HG03558 (cell line): ENCODE data around the gene VAMP1.

Experiments used
- ATAC-seq: cut with Tn5 transposase; IDR thresholded peaks from one replicate; pipeline ENCODE4 v1.9.1; 2021; ENCODE audit warnings: moderate number of reproducible peaks; ENCODE audit not compliant: unreplicated experiment; ENCODE audit errors: extremely low read depth

Gene VAMP1

GRCh38 chr12:6452245-6452943 lies 18.1 kb downstream of the VAMP1 start:
- ATAC-seq, result no peak

- ATAC-seq, result no peak
Observed at GRCh38 chr12:6451348-6452244, 18.9 kb downstream of the VAMP1 start, which contains the start of gene TAPBPL. TAPBPL (plus strand) TSS chr12:6452042; CDS start chr12:6452249, 207 bp downstream.

- ATAC-seq, result no peak
Observed at GRCh38 chr12:6450869-6451347, 19.6 kb downstream of the VAMP1 start.

GRCh38 chr12:6450091-6450868 lies 20.2 kb downstream of the VAMP1 start:
- ATAC-seq, result no peak

DNA sequence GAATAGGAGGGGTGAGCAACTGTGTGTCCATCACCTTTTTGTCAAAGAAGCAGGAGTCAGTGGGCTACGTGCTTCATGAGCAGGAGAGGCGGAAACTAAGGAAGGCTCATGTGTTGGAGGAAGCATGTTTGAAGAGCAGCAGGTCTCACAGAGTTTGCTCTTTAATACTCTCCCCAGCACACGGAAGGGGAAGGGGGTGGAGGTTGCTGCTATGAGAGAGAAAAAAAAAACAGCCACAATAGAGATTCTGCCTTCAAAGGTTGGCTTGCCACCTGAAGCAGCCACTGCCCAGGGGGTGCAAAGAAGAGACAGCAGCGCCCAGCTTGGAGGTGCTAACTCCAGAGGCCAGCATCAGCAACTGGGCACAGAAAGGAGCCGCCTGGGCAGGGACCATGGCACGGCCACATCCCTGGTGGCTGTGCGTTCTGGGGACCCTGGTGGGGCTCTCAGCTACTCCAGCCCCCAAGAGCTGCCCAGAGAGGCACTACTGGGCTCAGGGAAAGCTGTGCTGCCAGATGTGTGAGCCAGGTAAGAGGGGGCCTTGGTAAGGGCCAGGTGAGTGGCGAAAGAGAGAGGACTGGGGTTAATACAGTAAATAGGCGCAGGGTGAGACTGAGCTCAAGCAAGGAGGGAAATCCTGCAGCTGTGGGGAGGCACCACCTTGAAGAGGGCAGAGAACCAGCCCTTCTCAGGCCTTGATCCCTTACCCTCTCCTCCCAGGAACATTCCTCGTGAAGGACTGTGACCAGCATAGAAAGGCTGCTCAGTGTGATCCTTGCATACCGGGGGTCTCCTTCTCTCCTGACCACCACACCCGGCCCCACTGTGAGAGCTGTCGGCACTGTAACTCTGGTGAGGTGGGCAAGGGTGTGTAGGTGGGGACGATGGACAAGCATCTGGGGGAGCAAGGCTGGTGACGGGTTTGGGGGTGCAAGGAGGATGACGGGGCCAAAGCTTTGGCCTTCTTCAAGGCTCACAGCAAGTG lies 25.5 kb downstream of the VAMP1 start, which contains the start of gene CD27:
CD27 (plus strand) TSS at position 252 of the 985 bp plus-strand sequence; CDS start at position 393, 141 bp downstream.
- no peak for ATAC-seq

- ATAC-seq, result no peak
Observed at GRCh38 chr12:6444031-6444430, 26.4 kb downstream of the VAMP1 start.

- ATAC-seq, result no peak
Observed at GRCh38 chr12:6443361-6443983, 27.0 kb downstream of the VAMP1 start.

DNA sequence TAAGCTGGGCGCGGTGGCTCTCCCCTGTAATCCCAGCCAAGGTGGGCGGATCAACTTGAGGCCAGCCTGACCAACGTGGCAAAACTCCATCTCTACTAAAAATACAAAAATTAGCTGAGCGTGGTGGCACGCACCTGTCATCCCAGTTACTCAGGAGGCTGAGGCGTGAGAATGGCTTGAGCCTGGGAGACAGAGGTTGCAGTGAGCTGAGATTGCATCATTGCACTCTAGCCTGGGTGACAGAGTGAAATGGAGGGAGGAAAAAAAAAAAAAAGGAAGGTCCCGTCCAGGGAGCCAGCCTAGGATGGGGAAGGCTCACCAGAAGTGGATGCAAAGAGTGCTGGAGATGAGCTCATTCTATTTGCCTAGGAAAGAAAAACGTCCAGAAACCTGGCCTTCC lies 27.6 kb downstream of the VAMP1 start:
- ATAC-seq, result no peak

DNA sequence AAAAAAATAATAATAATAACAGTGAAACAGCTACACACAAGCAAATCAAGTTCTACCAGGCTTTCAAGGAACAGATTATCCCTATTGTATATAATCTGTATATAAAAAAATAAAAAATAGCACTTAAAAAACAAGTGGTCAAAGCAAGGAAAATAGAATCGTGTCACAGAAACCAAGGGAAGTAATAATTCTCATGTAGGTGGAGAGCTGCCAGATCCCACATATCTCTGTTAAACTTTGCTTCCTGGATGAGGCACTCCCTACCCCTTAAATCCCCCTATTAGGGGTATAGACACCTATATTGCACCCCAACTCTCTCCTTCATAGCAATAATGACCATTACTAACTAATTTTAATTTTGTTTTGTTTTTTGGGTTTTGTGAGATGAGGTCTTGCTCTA lies 30.1 kb downstream of the VAMP1 start:
- no peak for ATAC-seq

DNA sequence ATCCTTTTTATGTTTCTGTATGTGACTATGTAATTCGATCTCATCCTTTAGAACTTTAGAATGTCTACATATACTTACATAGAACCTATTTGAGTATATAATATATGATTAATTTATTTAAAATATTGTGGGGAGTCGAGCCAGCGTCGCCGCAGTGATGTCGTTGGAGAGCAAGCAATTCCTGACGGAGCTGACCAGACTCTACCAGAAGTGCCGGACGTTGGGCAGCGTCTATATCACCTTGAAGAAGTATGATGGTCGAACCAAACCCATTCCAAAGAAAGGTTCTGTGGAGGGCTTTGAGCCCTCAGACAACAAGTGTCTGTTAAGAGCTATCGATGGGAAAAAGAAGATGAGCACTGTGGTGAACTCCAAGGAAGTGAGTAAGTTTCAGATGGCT lies 32.1 kb downstream of the VAMP1 start:
- ATAC-seq, result no peak

DNA sequence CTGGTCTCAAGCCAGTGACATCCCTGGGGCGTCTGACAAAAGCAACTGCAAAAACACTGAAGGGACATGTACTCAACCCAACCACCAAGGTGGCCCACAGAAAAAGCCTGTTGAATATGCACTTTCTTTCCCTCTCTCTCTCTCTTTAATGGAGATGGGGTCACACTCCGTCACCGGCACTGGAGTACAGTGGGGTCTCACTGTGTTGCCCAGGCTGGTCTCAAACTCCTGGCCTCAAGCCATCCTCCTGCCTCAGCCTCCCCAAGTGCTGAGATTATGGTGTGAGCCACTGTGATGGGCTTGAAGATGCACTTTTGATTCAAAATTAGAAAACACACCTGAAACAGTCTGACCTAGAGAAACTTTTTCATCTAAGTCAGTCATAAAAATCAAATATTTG lies 32.9 kb downstream of the VAMP1 start:
- ATAC-seq, result no peak

GRCh38 chr12:6435961-6436715 lies 34.3 kb downstream of the VAMP1 start:
- ATAC-seq, result no peak

- no peak for ATAC-seq
Observed at GRCh38 chr12:6434205-6435140, 36.0 kb downstream of the VAMP1 start.

DNA sequence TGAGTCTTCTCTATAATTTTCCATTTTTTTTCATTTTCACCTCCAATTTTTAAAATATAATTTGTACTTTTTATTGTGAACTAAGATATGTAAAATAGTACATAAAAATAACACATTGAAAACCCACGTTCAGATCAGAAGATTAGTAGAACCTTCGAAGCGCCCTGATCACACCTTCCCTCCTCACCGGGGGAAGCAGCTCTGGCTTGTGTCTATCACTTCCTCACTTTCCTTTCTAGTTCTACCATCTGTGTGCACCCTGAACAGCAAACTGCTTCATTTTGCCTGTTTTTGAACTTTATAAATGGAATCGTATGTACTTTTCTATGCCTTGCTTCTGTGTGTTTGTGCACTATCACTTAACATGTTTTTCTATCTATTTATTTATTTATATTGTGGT lies 37.5 kb downstream of the VAMP1 start:
- no peak for ATAC-seq

- no peak for ATAC-seq
Observed at GRCh38 chr12:6430124-6430989, 40.1 kb downstream of the VAMP1 start.

- ATAC-seq, result no peak
Observed at GRCh38 chr12:6428326-6428725, 42.2 kb downstream of the VAMP1 start.
